HL-60 (cell line): ENCODE results near the gene OCIAD1.
"Not testable (repeated sequence)": the region's sequence is repeated elsewhere in the genome, so short reads cannot be mapped to it uniquely, and the experiment has no call there.

Experiments used
- DNase-seq, 2 experiments: peaks; one replicate each; pipeline ENCODE4 v3.0.0-alpha.2; 2010 to 2020; ENCODE audit warnings: low read depth in 1 of 2, low spot score in 1 of 2
- H3K27ac ChIP-seq: fragments of 250-450 bp; sonication (Bioruptor Pico); replicated peaks from 2 replicates; pipeline ENCODE4 v1.5.1; 2020; ENCODE audit warnings: mild to moderate bottlenecking, moderate library complexity
- H3K27me3 ChIP-seq: fragments of 250-450 bp; sonication (Bioruptor Pico); 2 replicates; pipeline ENCODE4 v1.5.1; 2021; ENCODE audit warnings: mild to moderate bottlenecking, moderate library complexity; ENCODE audit not compliant: insufficient read depth, poor library complexity, severe bottlenecking
- H3K4me3 ChIP-seq: replicated peaks from 2 replicates; pipeline ENCODE4 v1.5.1; 2011; ENCODE audit warnings: mild to moderate bottlenecking, control low read depth, low read length; ENCODE audit not compliant: insufficient read depth
- CTCF ChIP-seq: IDR thresholded peaks from one replicate; pipeline ENCODE4 v1.5.1; 2011; ENCODE audit warnings: low read length, control low read depth, inconsistent platforms; ENCODE audit not compliant: insufficient read depth
- GABPA ChIP-seq: IDR thresholded peaks from 2 replicates; pipeline ENCODE4 v1.6.1; 2012; ENCODE audit warnings: low read depth
- POLR2AphosphoS5 ChIP-seq: IDR thresholded peaks from 2 replicates; pipeline ENCODE4 v1.6.1; 2012; ENCODE audit warnings: low read depth
- REST ChIP-seq: IDR thresholded peaks from 2 replicates; pipeline ENCODE4 v1.6.1; 2012; ENCODE audit warnings: low read depth; ENCODE audit not compliant: insufficient replicate concordance
- SPI1 ChIP-seq: IDR thresholded peaks from 2 replicates; pipeline ENCODE4 v1.6.1; 2012; ENCODE audit warnings: low read depth, mild to moderate bottlenecking, borderline replicate concordance

OCIAD1 gene

GRCh38 chr4:48804584-48805301, 26.1 kb upstream of the OCIAD1 start:
- no peak overlapping the region for H3K4me3 ChIP-seq
- TF ChIP-seq REST (no peak), CTCF (no peak), POLR2AphosphoS5 (no peak), GABPA (no peak), SPI1 (no peak)
- no peak overlapping the region for H3K27ac ChIP-seq
- H3K27me3 ChIP-seq: no peaks in the 10 kb centered on the region
- DNase-seq: no peak

GRCh38 chr4:48812866-48813265, 18.0 kb upstream of the OCIAD1 start:
- DNase-seq: no peak
- TF ChIP-seq SPI1: no peak
- TF ChIP-seq POLR2AphosphoS5: no peak
- TF ChIP-seq REST: no peak
- Histone ChIP-seq H3K4me3 (no peak overlapping the region), H3K27ac (no peak overlapping the region), H3K27me3 (no peaks in the 10 kb centered on the region)

GRCh38 chr4:48813964-48814363, 16.9 kb upstream of the OCIAD1 start:
- no peak for TF ChIP-seq SPI1
- TF ChIP-seq REST: no peak
- TF ChIP-seq GABPA: no peak
- TF ChIP-seq CTCF: no peak
- TF ChIP-seq POLR2AphosphoS5: no peak
- H3K27ac ChIP-seq: no peak overlapping the region
- H3K4me3 ChIP-seq: no peak overlapping the region
- DNase-seq: no peak
- no peaks in the 10 kb centered on the region for H3K27me3 ChIP-seq

GRCh38 chr4:48815483-48815882, 15.4 kb upstream of the OCIAD1 start:
- TF ChIP-seq CTCF (no peak), POLR2AphosphoS5 (no peak), GABPA (no peak), SPI1 (no peak), REST (no peak)
- no peak overlapping the region for H3K4me3 ChIP-seq
- no peaks in the 10 kb centered on the region for H3K27me3 ChIP-seq
- H3K27ac ChIP-seq: no peak overlapping the region
- DNase-seq: no peak

GRCh38 chr4:48816297-48816696, 14.6 kb upstream of the OCIAD1 start:
- not testable (repeated sequence) for DNase-seq, H3K4me3 ChIP-seq, H3K27me3 ChIP-seq, H3K27ac ChIP-seq
